ENCODE results near the gene RGS3. TPM values are rescaled to one million over a fixed set of nuclear protein-coding genes. Genes with fewer than 3 reads are reported as not detected.

RGS3 gene
- total and polyA plus RNA-seq, 4 donors = 33.5 to 54.9 (median 40.9) TPM

DNA sequence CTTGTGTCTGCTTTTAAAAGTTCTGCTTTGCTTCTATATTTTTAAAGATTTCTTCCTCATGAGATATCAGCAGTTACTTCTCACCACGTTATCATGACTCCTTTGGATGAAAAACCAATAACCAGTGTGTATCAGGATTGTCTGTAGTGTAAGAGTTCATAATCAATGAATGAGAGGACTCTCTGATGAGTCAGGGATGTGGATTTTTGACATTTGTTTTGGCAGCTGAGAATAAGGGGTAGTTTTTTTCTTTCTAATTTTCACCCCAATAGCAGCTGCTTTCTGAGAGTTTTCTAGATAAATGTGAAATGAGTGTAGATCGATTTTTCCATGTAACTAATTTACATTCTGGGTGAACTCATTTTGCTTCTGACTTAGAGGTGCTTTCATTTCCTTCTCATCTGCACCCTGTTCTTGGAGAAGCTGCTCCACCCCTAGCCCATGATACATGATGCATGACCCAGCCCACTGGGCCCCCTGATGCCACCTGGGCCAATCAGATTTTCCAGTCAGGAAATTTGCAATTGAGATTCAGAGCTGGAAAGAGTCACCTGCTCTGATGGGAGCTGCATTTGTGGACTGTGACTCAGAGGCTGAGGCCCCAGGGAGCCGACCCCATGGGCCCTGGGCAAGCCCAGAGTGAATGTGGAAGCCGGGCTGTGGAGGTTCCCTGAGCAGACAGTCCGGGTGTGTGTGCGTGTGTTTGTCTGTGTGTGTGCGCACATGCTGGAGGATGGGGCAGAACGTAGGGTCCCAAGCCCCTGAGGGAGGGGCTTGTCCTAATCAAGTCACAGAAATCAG lies 159.3 kb downstream of the RGS3 start:
- 41% methylated on average over 6 of the region's 8 CpGs for WGBS (ENCODE audit: insufficient coverage)
- peaks cover 1% of the 10 kb centered on the region for H3K9me3 ChIP-seq (ENCODE audit: control insufficient read depth, insufficient read depth, low read length)
- H3K4me1 ChIP-seq (ENCODE audit: control insufficient read depth, insufficient read depth, low read length) = peaks cover 28% of the 10 kb centered on the region
- DNase-seq (ENCODE audit: low read depth in 4 of 6, low spot score in 6 of 6) = peak in 1 of 6 donors; percentile 13
- peaks cover 3% of the 10 kb centered on the region for H3K27me3 ChIP-seq (ENCODE audit: control insufficient read depth, insufficient read depth, low read length)
- H3K4me3 ChIP-seq (ENCODE audit: low read depth, low read length) = no peak overlapping the region
- H3K36me3 ChIP-seq (ENCODE audit: control insufficient read depth, insufficient read depth, low read length) = no peaks in the 10 kb centered on the region
- H3K27ac ChIP-seq (ENCODE audit: low read depth, low read length) = no peak overlapping the region

DNA sequence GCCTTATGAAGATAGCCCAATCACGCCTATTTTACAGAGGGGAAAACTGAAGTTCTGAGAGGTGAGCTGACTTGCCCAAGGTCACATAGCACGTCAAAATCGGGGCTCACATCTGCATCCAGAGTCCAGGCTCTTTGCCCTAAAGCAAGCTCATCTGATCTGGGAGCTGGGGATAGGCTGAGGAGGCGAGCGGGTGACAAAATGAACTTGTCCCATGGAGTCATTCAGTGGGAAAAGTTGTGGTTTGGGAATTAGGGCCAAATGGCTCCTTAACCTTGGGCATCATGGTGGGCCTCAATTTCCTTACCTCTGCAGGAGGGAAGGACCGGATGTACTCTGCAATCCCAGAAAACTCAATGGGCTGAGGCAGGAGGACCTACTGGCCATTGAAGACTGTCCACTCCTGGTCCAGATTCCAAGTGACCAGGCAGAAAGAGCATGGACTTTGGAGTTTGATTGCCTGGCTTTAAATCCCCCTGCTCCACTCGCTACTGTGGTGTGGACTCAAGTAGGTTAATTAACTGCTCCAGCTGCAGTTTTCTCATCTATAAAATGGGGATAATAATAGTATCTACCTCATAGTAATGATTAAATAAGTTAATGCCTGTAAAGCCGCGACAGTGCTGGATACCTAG lies 160.4 kb downstream of the RGS3 start:
- WGBS (ENCODE audit: insufficient coverage) = over 99% methylated on average over 6 of the region's 9 CpGs
- H3K27me3 ChIP-seq (ENCODE audit: control insufficient read depth, insufficient read depth, low read length) = peaks cover 5% of the 10 kb centered on the region
- peaks cover 28% of the 10 kb centered on the region for H3K4me1 ChIP-seq (ENCODE audit: control insufficient read depth, insufficient read depth, low read length)
- H3K4me3 ChIP-seq (ENCODE audit: low read depth, low read length) = no peak overlapping the region
- peaks cover 1% of the 10 kb centered on the region for H3K9me3 ChIP-seq (ENCODE audit: control insufficient read depth, insufficient read depth, low read length)
- no peaks in the 10 kb centered on the region for H3K36me3 ChIP-seq (ENCODE audit: control insufficient read depth, insufficient read depth, low read length)
- no peak overlapping the region for H3K27ac ChIP-seq (ENCODE audit: low read depth, low read length)
- no peak for DNase-seq (ENCODE audit: low read depth in 4 of 6, low spot score in 6 of 6)

DNA sequence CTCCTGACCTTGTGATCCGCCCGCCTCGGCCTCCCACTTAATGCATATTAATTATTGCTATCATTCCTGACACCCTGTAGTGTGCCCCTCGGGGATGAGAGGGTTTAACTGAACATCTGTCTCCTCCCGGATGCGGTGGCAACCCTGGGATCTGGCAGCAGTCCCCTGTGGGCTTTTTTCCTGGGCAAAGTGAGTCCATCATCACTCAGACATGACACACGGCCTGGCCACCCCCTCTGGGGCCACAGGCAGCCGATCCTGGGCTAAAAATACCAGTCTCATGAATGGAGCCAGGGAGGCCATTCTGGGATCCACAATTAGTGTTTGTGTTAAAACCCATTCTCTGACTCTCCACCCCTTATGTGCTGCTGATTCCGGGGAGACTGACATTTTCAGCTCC lies 161.2 kb downstream of the RGS3 start:
- H3K27me3 ChIP-seq (ENCODE audit: control insufficient read depth, insufficient read depth, low read length) = peaks cover 5% of the 10 kb centered on the region
- H3K4me1 ChIP-seq (ENCODE audit: control insufficient read depth, insufficient read depth, low read length) = peaks cover 28% of the 10 kb centered on the region
- no peak overlapping the region for H3K27ac ChIP-seq (ENCODE audit: low read depth, low read length)
- DNase-seq (ENCODE audit: low read depth in 4 of 6, low spot score in 6 of 6) = no peak
- H3K4me3 ChIP-seq (ENCODE audit: low read depth, low read length) = no peak overlapping the region
- WGBS (ENCODE audit: insufficient coverage) = 22% methylated on average over 5 of the region's 9 CpGs
- no peaks in the 10 kb centered on the region for H3K36me3 ChIP-seq (ENCODE audit: control insufficient read depth, insufficient read depth, low read length)
- H3K9me3 ChIP-seq (ENCODE audit: control insufficient read depth, insufficient read depth, low read length) = peaks cover 1% of the 10 kb centered on the region

DNA sequence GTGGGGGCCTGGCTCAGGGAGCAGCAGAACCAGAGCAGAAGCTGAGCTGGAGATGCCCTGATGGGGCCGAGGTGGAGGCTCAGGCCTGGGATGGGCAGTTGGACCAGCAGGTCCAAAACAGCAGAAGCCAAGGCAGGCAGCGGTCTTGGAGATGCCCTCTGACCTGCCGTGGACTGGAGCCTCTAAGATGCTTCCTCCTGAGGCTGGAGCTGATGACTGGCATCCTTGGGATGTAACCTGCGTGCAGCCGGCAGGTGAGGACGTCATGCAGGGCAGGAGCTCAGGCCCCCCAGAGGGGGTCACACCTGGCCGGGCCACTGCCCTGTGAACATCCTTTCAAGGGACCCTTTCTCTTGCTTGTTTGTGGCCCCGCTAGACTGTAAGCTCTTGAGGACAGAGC lies 162.0 kb downstream of the RGS3 start:
- no peak for DNase-seq (ENCODE audit: low read depth in 4 of 6, low spot score in 6 of 6)
- peaks cover 5% of the 10 kb centered on the region for H3K27me3 ChIP-seq (ENCODE audit: control insufficient read depth, insufficient read depth, low read length)
- 91% methylated on average over 8 of the region's 8 CpGs for WGBS (ENCODE audit: insufficient coverage)
- no peak overlapping the region for H3K27ac ChIP-seq (ENCODE audit: low read depth, low read length)
- H3K4me3 ChIP-seq (ENCODE audit: low read depth, low read length) = no peak overlapping the region
- peaks cover 1% of the 10 kb centered on the region for H3K9me3 ChIP-seq (ENCODE audit: control insufficient read depth, insufficient read depth, low read length)
- H3K36me3 ChIP-seq (ENCODE audit: control insufficient read depth, insufficient read depth, low read length) = no peaks in the 10 kb centered on the region
- H3K4me1 ChIP-seq (ENCODE audit: control insufficient read depth, insufficient read depth, low read length) = peaks cover 20% of the 10 kb centered on the region

DNA sequence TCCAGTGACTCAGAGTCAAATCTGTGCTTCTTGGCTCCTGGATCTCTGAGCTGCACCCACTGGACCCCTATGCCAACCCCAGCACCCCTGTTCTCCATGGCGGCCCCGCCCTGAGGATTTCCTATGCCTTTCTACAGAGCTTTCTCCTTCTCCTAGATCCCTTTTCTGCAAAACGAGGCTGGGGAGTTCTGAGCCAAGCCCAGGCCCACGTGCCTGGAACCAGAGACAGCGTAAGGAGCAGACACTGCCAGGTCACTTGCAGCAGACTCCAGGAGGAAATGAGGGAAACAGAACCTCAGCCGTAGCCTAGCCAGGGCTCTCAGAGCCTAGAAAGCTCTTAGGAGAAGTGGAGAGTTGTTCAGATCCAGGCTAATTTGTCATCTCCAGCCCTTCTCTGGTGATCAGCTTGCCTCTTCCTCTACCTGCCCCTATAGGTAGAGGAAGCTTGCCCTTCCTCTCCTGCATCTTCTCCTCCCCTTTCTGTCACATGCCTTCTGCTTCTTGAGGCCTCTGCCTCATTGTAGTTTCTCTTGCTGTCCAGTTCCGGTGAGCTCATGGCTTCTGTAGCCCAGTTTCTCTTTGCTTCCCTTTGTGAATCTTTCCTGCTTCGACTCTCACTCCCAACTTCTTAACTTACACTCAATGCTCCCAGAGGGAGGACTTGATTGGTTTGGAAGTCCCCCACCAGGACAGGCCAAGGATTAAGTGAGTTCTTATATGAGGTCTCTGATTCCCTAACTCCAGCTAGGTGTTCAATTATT lies 163.4 kb downstream of the RGS3 start:
- H3K27me3 ChIP-seq (ENCODE audit: control insufficient read depth, insufficient read depth, low read length) = peaks cover 5% of the 10 kb centered on the region
- no peaks in the 10 kb centered on the region for H3K36me3 ChIP-seq (ENCODE audit: control insufficient read depth, insufficient read depth, low read length)
- WGBS (ENCODE audit: insufficient coverage) = 73% methylated on average over 7 of the region's 8 CpGs
- peaks cover 7% of the 10 kb centered on the region for H3K4me1 ChIP-seq (ENCODE audit: control insufficient read depth, insufficient read depth, low read length)
- H3K4me3 ChIP-seq (ENCODE audit: low read depth, low read length) = no peak overlapping the region
- no peak overlapping the region for H3K27ac ChIP-seq (ENCODE audit: low read depth, low read length)
- H3K9me3 ChIP-seq (ENCODE audit: control insufficient read depth, insufficient read depth, low read length) = peaks cover 1% of the 10 kb centered on the region
- no peak for DNase-seq (ENCODE audit: low read depth in 4 of 6, low spot score in 6 of 6)

DNA sequence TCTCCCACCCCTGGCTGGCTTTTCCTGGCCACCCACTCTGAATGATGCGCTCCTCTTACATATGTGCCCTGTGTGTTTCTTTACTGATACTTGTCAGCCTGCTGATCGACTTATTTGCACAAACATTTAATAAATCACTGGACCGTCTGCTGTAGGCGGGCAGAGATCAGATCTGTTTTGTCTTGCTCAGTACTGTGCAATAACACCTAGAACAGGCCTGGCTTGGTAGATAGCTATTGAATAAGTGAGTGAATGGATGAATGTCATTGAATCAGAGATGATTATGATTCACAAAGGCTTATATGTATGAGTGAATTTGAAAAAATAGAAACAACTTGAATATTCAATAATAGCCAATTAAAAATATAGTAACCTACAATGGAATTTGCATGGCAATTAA lies 165.1 kb downstream of the RGS3 start:
- no peaks in the 10 kb centered on the region for H3K9me3 ChIP-seq (ENCODE audit: control insufficient read depth, insufficient read depth, low read length)
- H3K4me1 ChIP-seq (ENCODE audit: control insufficient read depth, insufficient read depth, low read length) = peaks cover 3% of the 10 kb centered on the region
- H3K4me3 ChIP-seq (ENCODE audit: low read depth, low read length) = no peak overlapping the region
- H3K27ac ChIP-seq (ENCODE audit: low read depth, low read length) = no peak overlapping the region
- H3K27me3 ChIP-seq (ENCODE audit: control insufficient read depth, insufficient read depth, low read length) = peaks cover 7% of the 10 kb centered on the region
- no peaks in the 10 kb centered on the region for H3K36me3 ChIP-seq (ENCODE audit: control insufficient read depth, insufficient read depth, low read length)
- 100% methylated on average over 1 of the region's 4 CpGs for WGBS (ENCODE audit: insufficient coverage)
- no peak for DNase-seq (ENCODE audit: low read depth in 4 of 6, low spot score in 6 of 6)

DNA sequence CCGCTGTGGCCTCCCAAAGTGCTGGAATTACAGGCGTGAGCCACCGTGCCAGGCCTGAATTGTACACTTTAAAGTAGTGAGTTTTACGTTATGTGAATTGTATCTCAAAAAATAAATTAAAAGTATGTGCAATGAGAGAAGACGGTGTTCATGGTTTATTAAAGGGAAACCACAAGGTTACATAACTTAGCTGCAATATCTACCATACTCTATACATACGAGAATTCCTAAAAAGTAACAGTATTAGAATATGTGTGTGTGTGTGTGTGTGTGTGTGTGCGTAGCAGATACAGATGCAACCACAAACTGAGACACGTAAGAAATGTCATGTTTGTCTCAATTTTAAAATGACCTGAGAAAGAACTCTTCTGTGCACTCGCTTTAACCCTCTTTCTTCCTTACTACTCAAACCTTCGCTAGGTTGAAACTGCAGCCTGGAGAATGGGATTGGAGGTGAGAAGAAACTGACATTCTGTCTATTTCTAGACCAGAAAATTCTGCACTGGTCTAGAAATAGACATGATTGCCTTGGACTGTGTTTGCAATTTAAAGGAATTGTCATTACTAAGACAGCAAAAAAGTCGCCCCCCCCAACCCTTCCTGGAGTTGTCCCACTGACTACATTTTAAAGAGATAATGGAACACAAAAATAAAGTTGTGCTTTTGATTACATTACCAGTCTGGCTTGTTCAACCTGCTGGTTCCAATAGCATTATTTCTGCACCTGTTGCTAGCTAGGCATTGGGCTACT lies 167.0 kb downstream of the RGS3 start:
- Histone ChIP-seq H3K27ac (ENCODE audit: low read depth, low read length) (no peak overlapping the region), H3K4me3 (ENCODE audit: low read depth, low read length) (no peak overlapping the region), H3K27me3 (ENCODE audit: control insufficient read depth, insufficient read depth, low read length) (peaks cover 12% of the 10 kb centered on the region), H3K4me1 (ENCODE audit: control insufficient read depth, insufficient read depth, low read length) (no peaks in the 10 kb centered on the region), H3K36me3 (ENCODE audit: control insufficient read depth, insufficient read depth, low read length) (no peaks in the 10 kb centered on the region), H3K9me3 (ENCODE audit: control insufficient read depth, insufficient read depth, low read length) (no peaks in the 10 kb centered on the region)
- no CpG with 5 or more reads among the region's 11 CpGs for WGBS (ENCODE audit: insufficient coverage)
- DNase-seq (ENCODE audit: low read depth in 4 of 6, low spot score in 6 of 6) = no peak

DNA sequence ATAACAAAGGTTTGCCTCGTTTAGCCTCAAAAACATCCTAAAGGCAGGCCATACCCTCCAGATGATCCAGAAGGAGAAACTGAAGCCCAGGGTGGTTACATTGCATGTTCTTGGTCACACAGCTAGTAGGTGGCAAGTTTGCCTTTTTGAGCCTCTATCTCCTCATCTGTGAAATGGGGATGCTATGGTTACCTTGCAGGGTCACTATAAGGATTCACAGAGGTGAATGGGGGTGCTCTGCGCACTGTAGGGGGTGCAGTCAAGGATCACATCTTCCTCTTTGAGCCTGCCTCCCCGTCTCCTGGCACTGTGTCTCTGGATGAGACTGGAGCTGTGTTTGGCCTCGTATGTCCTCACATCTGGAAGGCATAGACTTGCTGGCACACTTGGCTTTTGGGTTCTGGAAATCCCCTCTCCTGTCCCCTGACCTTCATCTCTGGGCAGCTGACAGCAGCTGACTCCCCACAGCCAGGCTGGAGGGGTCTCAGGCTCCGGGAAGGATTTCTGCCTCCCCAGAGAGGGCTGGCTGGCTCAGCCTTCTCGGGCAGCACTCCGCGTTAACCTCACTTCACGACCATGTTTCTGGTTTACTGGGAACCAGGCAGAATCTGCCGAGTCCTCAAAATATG lies 167.7 kb downstream of the RGS3 start:
- no peak for DNase-seq (ENCODE audit: low read depth in 4 of 6, low spot score in 6 of 6)
- no peak overlapping the region for H3K4me3 ChIP-seq (ENCODE audit: low read depth, low read length)
- H3K4me1 ChIP-seq (ENCODE audit: control insufficient read depth, insufficient read depth, low read length) = no peaks in the 10 kb centered on the region
- 62% methylated on average over 7 of the region's 10 CpGs for WGBS (ENCODE audit: insufficient coverage)
- peaks cover 14% of the 10 kb centered on the region for H3K27me3 ChIP-seq (ENCODE audit: control insufficient read depth, insufficient read depth, low read length)
- H3K36me3 ChIP-seq (ENCODE audit: control insufficient read depth, insufficient read depth, low read length) = no peaks in the 10 kb centered on the region
- no peaks in the 10 kb centered on the region for H3K9me3 ChIP-seq (ENCODE audit: control insufficient read depth, insufficient read depth, low read length)
- no peak overlapping the region for H3K27ac ChIP-seq (ENCODE audit: low read depth, low read length)
